Large intestine (tissue), 3 donors: ENCODE data around the gene SRL. TPM values are rescaled to one million over a fixed set of nuclear protein-coding genes. Genes with fewer than 3 reads are reported as not detected.
A peak's percentile ranks its signal among the peaks of the same experiment; 100 is the strongest.

Experiments
- DNase-seq, 2 donors: peaks; one replicate each; pipeline versions ENCODE4 v3.0.0 to v3.0.0-alpha.2; 2013
- H3K27ac ChIP-seq: one replicate; pipeline ENCODE4 v1.5.1; 2013; ENCODE audit warnings: low read length
- H3K27me3 ChIP-seq: 2 replicates; pipeline ENCODE4 v1.6.1; 2013; ENCODE audit warnings: low read length; ENCODE audit not compliant: control insufficient read depth, insufficient read depth
- H3K36me3 ChIP-seq: 2 replicates; pipeline ENCODE4 v1.6.1; 2013; ENCODE audit warnings: low read length; ENCODE audit not compliant: control insufficient read depth, insufficient read depth
- H3K4me1 ChIP-seq: one replicate; pipeline ENCODE4 v1.6.1; 2013; ENCODE audit warnings: low read length; ENCODE audit not compliant: control insufficient read depth, insufficient read depth
- H3K4me3 ChIP-seq: one replicate; pipeline ENCODE4 v1.5.1; 2013; ENCODE audit warnings: low read length
- H3K9me3 ChIP-seq: one replicate; pipeline ENCODE4 v1.6.1; 2013; ENCODE audit warnings: mild to moderate bottlenecking, low read depth, low read length, moderate library complexity; ENCODE audit not compliant: control insufficient read depth
- WGBS: methylation state at CpG from one replicate; pipeline ENCODE4 v1.1.5; 2013; ENCODE audit warnings: low lambda C conversion rate; ENCODE audit not compliant: insufficient coverage; 5-methylcytosine and 5-hydroxymethylcytosine counted together
- polyA plus RNA-seq: library from polyadenylated mRNA; unstranded; fragments of 120-200 nt; gene quantifications from one replicate; pipeline ENCODE4 v1.2.1, GENCODE V29; 2013

The SRL gene
- polyA plus RNA-seq, 1 donor: 2.3 TPM

DNA sequence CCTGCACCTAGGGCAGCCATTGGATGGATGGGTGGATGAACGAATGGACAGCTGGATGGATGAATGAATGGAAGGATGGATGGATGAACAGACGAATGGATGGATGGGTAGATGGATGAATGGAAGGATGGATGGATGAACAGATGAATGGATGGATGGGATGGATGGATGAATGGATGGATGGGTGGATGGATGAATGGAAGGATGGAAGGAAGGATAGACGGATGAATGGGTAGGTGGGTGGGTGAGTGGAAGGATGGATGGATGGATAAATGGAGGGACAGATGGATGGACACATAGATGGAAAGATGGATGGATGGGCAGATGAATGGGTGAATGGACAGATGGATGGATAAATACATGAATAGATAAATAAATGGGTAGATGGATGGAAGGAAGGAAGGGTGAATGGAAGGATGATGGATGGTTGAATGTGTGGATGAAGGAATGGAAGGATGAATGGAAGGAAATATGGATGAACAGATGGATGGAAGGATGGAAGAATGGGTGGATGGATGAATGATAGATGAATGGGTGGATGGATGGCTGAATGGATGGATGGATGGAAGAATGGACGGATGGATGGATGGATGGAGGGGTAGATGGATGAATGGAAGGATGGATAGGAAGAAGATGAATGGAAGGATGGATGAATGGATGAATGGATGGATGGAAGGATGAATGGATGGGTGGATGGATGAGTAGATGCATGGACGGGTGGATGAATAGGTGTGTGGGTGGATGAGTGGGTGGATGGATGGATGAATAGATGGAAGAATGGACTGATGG lies 15.4 kb downstream of the SRL start:
- Histone ChIP-seq H3K27ac (no peak overlapping the region), H3K4me3 (no peak overlapping the region), H3K27me3 (no peaks in the 10 kb centered on the region), H3K9me3 (peaks cover 9% of the 10 kb centered on the region), H3K4me1 (no peaks in the 10 kb centered on the region), H3K36me3 (no peaks in the 10 kb centered on the region)
- no peak for DNase-seq
- WGBS: 82% methylated on average over 5 of the region's 5 CpGs

- Histone ChIP-seq H3K27me3 (no peaks in the 10 kb centered on the region), H3K36me3 (no peaks in the 10 kb centered on the region), H3K27ac (no peak overlapping the region), H3K4me1 (no peaks in the 10 kb centered on the region), H3K4me3 (no peak overlapping the region), H3K9me3 (peaks cover 9% of the 10 kb centered on the region)
- no CpG with 5 or more reads among the region's 2 CpGs for WGBS
- DNase-seq: no peak
Observed at GRCh38 chr16:4225075-4225474, 16.8 kb downstream of the SRL start.

DNA sequence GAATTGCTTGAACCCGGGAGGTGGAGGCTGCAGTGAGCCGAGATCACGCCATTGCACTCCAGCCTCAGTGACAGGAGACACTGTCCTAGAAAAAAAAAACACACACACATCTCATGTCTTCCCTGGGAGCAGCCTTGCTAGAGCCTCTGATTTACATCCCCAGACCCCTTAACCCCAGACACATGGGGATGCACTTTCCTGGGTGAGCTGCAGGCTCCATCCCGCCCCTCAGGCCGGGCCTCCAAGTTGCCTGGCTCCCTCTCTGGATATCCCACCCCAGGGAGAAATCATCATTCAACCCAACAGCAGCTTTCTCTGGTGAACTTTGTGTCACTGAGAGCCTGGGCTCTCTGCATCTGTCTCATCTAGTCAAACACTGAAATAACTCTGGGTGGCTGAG lies 21.5 kb downstream of the SRL start:
- no peaks in the 10 kb centered on the region for H3K36me3 ChIP-seq
- no peak overlapping the region for H3K4me3 ChIP-seq
- H3K27ac ChIP-seq: no peak overlapping the region
- no peaks in the 10 kb centered on the region for H3K9me3 ChIP-seq
- WGBS: no CpG with 5 or more reads among the region's 5 CpGs
- peaks cover 5% of the 10 kb centered on the region for H3K4me1 ChIP-seq
- no peak for DNase-seq
- H3K27me3 ChIP-seq: no peaks in the 10 kb centered on the region

- Histone ChIP-seq H3K27ac (no peak overlapping the region), H3K36me3 (no peaks in the 10 kb centered on the region), H3K4me3 (no peak overlapping the region), H3K9me3 (no peaks in the 10 kb centered on the region), H3K4me1 (peaks cover 16% of the 10 kb centered on the region), H3K27me3 (no peaks in the 10 kb centered on the region)
- DNase-seq: no peak
- WGBS: no CpG with 5 or more reads among the region's 14 CpGs
Observed at GRCh38 chr16:4218202-4218601, 23.7 kb downstream of the SRL start.

DNA sequence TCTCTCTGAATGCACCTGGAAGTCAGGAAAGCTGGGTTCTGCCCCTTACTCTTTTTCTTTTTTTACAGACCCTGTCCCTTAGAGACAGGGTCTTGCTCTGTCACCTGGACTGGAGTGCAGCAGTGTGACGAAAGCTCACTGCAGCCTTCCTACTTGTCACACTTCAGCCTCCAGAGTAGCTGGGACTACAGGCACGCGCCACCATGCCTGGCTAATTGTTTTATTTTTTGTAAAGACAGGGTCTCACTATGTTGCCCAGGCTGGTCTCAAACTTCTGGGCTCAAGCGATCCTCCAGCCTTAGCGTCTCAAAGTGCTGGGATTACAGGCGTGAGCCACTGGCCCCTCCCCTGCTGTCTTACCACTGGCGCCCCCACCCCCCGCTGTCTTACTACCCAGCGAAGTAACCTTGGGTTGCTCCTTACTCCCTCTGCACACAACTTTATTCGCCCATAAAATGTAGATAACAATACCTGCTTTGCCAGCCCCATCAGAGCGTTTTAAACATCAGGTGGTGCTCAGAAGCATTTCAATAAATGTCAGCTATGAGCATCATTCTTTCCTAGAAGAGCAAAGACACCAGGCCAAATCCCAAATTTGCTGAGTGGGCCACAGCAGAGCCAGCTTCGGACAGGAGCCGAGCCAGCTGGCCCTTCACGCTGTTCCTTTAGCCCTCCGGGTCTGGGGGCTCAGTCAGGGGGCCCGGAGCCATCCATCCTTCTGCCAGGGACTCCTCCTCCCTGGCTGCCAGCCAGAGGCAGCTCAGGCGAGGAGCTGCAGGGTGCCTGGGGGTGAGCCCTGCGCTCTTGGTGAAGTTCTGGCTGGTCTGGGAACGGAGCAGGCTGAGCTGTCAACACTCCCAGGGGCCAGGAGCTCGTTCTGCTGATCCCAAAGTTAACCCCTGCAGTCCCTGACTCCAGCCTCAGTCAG lies 24.4 kb downstream of the SRL start:
- no CpG with 5 or more reads among the region's 20 CpGs for WGBS
- Histone ChIP-seq H3K4me3 (no peak overlapping the region), H3K4me1 (peaks cover 23% of the 10 kb centered on the region), H3K9me3 (no peaks in the 10 kb centered on the region), H3K27ac (no peak overlapping the region), H3K36me3 (no peaks in the 10 kb centered on the region), H3K27me3 (no peaks in the 10 kb centered on the region)
- DNase-seq: peak; percentile 17 to 45

- H3K4me3 ChIP-seq: no peak overlapping the region
- no peaks in the 10 kb centered on the region for H3K9me3 ChIP-seq
- DNase-seq: no peak
- H3K36me3 ChIP-seq: no peaks in the 10 kb centered on the region
- 100% methylated on average over 2 of the region's 5 CpGs for WGBS
- H3K27ac ChIP-seq: no peak overlapping the region
- H3K4me1 ChIP-seq: peaks cover 23% of the 10 kb centered on the region
- H3K27me3 ChIP-seq: no peaks in the 10 kb centered on the region
Observed at GRCh38 chr16:4216596-4216995, 25.3 kb downstream of the SRL start.

GRCh38 chr16:4215106-4215505 lies 26.8 kb downstream of the SRL start:
- H3K9me3 ChIP-seq: no peaks in the 10 kb centered on the region
- no peaks in the 10 kb centered on the region for H3K27me3 ChIP-seq
- H3K4me1 ChIP-seq: peaks cover 23% of the 10 kb centered on the region
- no CpG with 5 or more reads among the region's 2 CpGs for WGBS
- no peak for DNase-seq
- no peak overlapping the region for H3K4me3 ChIP-seq
- H3K36me3 ChIP-seq: no peaks in the 10 kb centered on the region
- no peak overlapping the region for H3K27ac ChIP-seq

DNA sequence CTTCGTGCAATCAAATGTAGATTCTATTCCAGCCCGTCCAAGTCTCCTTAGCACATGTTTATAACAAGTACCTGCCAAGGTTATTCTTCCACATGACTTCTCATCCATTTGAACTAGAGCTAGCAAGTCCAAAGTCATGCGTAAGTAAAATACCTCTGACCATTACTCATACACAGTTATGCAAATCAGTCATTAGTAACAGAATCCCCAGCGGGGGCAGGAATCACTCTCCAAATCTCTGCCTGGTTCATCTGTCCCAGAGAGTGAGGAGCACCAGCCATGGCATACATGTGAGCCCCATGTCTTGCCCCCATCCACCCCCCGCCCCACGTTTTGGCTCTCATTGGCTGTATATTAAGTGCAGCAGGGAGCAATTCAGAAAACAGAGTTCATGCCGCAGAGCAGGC lies 27.7 kb downstream of the SRL start:
- DNase-seq: peak; percentile 75 to 85
- H3K27ac ChIP-seq: peak overlapping the region; percentile 18

DNA sequence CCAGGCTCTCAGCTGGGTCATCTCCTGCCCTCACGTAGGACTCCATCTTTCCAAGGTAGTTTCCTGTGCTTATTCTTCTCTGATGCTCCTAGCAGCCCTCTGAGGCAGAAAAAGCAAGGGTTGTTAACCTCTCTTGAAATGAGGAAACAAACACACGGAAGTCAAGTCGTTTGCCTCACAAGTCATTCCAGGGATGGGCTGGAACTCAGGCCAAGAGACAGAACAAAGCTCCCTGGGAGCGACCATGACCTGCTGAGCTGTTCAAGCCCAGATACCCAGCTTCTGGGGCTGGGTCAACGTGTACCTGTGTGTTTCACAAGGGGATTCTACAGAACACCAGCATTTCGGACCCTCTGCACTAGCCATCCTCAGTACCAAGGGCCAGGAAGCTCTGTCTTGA lies 28.1 kb downstream of the SRL start:
- Histone ChIP-seq H3K4me3 (no peak overlapping the region), H3K27ac (peak overlapping the region; percentile 18), H3K36me3 (no peaks in the 10 kb centered on the region), H3K27me3 (no peaks in the 10 kb centered on the region), H3K4me1 (peaks cover 33% of the 10 kb centered on the region), H3K9me3 (no peaks in the 10 kb centered on the region)
- DNase-seq: peak; percentile 30 to 62
- WGBS: no CpG with 5 or more reads among the region's 6 CpGs

More for the DNA sequence above, 27.7 kb downstream of the SRL start:
- H3K4me1 ChIP-seq: peaks cover 31% of the 10 kb centered on the region
- no CpG with 5 or more reads among the region's 7 CpGs for WGBS
- no peaks in the 10 kb centered on the region for H3K9me3 ChIP-seq
- H3K36me3 ChIP-seq: no peaks in the 10 kb centered on the region
- no peaks in the 10 kb centered on the region for H3K27me3 ChIP-seq
- H3K4me3 ChIP-seq: no peak overlapping the region

GRCh38 chr16:4212934-4213296 lies 29.0 kb downstream of the SRL start:
- no peaks in the 10 kb centered on the region for H3K36me3 ChIP-seq
- peak; percentile 13 to 55 for DNase-seq
- H3K27ac ChIP-seq: no peak overlapping the region
- no peaks in the 10 kb centered on the region for H3K9me3 ChIP-seq
- H3K27me3 ChIP-seq: no peaks in the 10 kb centered on the region
- WGBS: no CpG with 5 or more reads among the region's 3 CpGs
- H3K4me1 ChIP-seq: peaks cover 33% of the 10 kb centered on the region
- H3K4me3 ChIP-seq: no peak overlapping the region
